Subcutaneous abdominal adipose tissue (tissue), 5 donors: ENCODE data around the gene ABCC5.
A peak's percentile ranks its signal among the peaks of the same experiment; 100 is the strongest.
"Not testable (repeated sequence)": the region's sequence is repeated elsewhere in the genome, so short reads cannot be mapped to it uniquely, and the experiment has no call there.

Source experiments
- H3K27ac ChIP-seq: one replicate; pipeline ENCODE4 v1.7.0; 2013; ENCODE audit warnings: low read depth, mild to moderate bottlenecking, inconsistent platforms, low read length, moderate library complexity
- H3K27me3 ChIP-seq, 5 donors: one replicate each; pipeline ENCODE4 v1.7.0; 2013; ENCODE audit warnings: low read length in 5 of 5, inconsistent platforms in 1 of 5; ENCODE audit not compliant: control insufficient read depth in 5 of 5, insufficient read depth in 4 of 5
- H3K36me3 ChIP-seq, 5 donors: one replicate each; pipeline ENCODE4 v1.7.0; 2013; ENCODE audit warnings: low read length in 5 of 5; ENCODE audit not compliant: control insufficient read depth in 5 of 5, insufficient read depth in 5 of 5
- H3K4me1 ChIP-seq, 5 donors: one replicate each; pipeline ENCODE4 v1.7.0; 2013; ENCODE audit warnings: low read length in 5 of 5, mild to moderate bottlenecking in 3 of 5, moderate library complexity in 1 of 5; ENCODE audit not compliant: control insufficient read depth in 5 of 5, insufficient read depth in 5 of 5
- H3K4me3 ChIP-seq, 5 donors: one replicate each; pipeline ENCODE4 v1.7.0; 2013; ENCODE audit warnings: low read length in 5 of 5, low read depth in 1 of 5
- H3K9ac ChIP-seq, 5 donors: one replicate each; pipeline ENCODE4 v1.7.0; 2013; ENCODE audit warnings: low read length in 5 of 5, mild to moderate bottlenecking in 4 of 5, moderate library complexity in 3 of 5
- H3K9me3 ChIP-seq, 5 donors: one replicate each; pipeline ENCODE4 v1.7.0; 2013; ENCODE audit warnings: low read length in 5 of 5; ENCODE audit not compliant: control insufficient read depth in 5 of 5
- donor health status: healthy.
- donor health status: healthy.
- donor health status: healthy.
- donor health status: healthy.
- donor health status: healthy.

ABCC5 gene

DNA sequence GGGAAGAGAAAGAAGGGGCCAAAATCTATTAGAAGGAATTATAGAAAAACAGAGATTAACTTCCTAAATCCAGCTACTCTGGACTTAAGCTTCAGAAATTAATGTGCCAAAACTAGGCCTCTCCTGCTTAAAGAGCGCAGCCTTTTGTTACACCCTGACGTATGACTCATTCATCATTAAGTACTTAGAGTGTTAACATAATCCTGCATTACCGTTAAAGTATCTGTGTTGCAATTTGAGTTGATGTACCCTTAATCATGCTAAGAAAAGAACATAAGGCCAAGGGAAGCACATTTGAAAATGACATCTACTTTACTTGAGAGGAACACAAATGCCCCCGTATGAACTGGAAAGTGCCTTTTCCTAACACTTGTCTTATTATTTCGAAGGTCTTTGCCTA is 21.7 kb upstream of the ABCC5 start:
- Histone ChIP-seq H3K9me3 (no peaks in the 10 kb centered on the region), H3K36me3 (no peaks in the 10 kb centered on the region), H3K27ac (no peak overlapping the region), H3K27me3 (no peaks in the 10 kb centered on the region), H3K4me1 (no peaks in the 10 kb centered on the region), H3K9ac (no peak overlapping the region), H3K4me3 (no peak overlapping the region)

DNA sequence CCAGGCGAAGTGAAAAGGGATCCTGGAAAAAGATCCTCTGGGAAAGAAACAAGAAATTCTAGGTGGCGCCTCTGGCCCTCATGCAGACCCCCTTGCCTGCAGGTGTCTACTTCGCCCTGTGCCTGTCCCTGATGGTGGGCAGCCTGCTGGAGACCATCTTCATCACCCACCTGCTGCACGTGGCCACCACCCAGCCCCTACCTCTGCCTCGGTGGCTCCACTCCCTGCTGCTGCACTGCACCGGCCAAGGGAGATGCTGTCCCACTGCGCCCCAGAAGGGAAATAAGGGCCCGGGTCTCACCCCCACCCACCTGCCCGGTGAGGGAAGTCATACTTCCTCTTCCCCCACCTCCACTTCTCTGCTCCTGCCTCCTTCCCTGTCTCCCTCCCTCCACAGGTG is 20.6 kb upstream of the ABCC5 start:
- H3K9ac ChIP-seq, H3K27ac ChIP-seq, H3K27me3 ChIP-seq, H3K4me1 ChIP-seq, H3K9me3 ChIP-seq, H3K4me3 ChIP-seq, H3K36me3 ChIP-seq: not testable (repeated sequence)

DNA sequence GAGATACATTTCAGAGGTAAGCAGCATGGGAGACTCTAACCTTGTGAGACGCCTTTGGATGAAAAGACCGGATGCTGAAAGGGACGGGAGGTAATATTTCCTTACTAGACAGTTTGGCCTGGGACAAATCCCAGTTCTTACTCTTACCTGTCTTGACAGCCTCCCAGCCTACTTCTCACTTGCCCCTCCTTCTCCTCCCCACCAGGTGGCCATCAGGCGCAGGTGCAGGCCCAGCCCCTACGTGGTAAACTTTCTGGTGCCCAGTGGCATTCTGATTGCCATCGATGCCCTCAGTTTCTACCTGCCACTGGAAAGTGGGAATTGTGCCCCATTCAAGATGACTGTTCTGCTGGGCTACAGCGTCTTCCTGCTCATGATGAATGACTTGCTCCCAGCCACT is 20.1 kb upstream of the ABCC5 start:
- Histone ChIP-seq H3K4me1 (no peaks in the 10 kb centered on the region), H3K9ac (no peak overlapping the region), H3K36me3 (no peaks in the 10 kb centered on the region), H3K9me3 (no peaks in the 10 kb centered on the region), H3K27ac (no peak overlapping the region), H3K4me3 (no peak overlapping the region), H3K27me3 (no peaks in the 10 kb centered on the region)

DNA sequence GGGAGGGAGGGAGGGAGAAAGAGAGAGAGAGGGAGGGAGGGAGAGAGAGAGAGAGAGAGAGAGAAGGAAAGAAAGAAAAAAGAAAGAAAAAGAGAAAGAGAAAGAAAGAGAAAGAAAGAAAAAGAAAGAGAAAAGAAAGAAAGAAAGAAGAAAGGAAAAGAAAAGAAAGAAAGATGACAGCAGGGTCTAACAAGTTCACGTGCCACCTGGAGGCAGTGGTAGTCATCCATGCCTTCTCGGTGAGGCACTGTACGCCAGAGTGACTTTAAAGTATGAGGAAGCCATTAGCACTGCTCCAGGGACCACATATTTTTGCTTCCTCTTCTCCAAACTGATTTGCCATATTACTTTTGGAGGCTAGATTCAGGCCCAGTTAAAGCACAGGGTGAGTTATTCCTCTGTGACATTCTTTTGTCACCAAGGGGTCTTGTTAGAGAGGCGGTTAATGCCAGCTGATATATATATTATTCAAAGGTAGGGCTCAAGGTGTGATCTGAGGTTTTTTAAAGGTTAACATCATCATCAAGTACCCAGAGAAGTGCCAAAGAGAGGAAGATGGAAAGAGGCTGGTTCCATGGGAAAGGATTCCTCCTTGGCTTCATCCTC is 13.6 kb upstream of the ABCC5 start, which contains the start of gene HTR3D:
HTR3D (plus strand) TSS at position 556 of the 606 bp plus-strand sequence; CDS start at position 556, 0 bp downstream.
- no peak within 1 kb of the TSS for H3K4me3 ChIP-seq
- no peaks in the 10 kb centered on the region for H3K4me1 ChIP-seq
- no peaks in the 10 kb centered on the region for H3K36me3 ChIP-seq
- peaks cover 0 to 5% (median 0%) of the 10 kb centered on the region in 5 donors for H3K27me3 ChIP-seq
- H3K9ac ChIP-seq: no peak within 1 kb of the TSS
- no peaks in the 10 kb centered on the region for H3K9me3 ChIP-seq
- no peak within 1 kb of the TSS for H3K27ac ChIP-seq

DNA sequence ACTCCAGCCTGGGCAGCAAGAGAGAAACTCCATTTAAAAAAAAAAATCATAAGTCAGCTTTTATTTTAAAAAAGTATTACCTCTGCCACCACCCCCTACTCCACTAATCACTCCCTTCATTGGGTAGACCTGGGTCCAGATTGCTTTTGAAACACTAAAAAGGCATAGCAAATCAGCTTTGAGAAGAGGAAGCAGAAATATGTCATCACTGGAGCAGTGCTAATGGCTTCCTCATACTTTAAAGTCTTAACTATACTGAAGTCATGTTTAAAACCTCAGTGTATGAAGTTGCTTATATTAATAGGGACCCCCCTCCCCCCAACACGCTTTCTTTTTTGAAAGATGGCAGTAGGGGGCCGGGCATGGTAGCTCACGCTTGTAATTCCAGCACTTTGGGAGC is 12.9 kb upstream of the ABCC5 start:
- Histone ChIP-seq H3K4me3 (no peak overlapping the region), H3K9me3 (no peaks in the 10 kb centered on the region), H3K36me3 (no peaks in the 10 kb centered on the region), H3K9ac (no peak overlapping the region), H3K4me1 (no peaks in the 10 kb centered on the region), H3K27me3 (peaks cover 0 to 5% (median 0%) of the 10 kb centered on the region in 5 donors), H3K27ac (no peak overlapping the region)

DNA sequence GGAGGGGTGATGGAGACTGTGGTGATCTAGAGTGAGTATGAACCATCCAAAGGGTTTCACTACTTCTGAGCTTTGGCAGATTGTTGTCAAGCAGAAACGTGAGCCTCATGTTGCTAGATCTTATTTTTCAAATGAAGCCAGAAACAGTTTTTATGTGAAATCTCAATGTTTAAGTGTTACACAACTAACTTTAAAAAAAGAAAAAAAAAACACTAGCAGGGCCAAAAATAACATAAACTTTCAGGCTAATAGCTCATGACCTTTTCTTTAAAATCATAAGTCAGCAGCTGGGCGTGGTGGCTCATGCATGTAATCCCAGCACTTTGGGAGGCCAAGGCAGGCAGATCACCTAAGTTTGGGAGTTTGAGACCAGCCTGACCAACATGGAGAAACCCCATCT is 11.8 kb upstream of the ABCC5 start:
- Histone ChIP-seq H3K4me3 (no peak overlapping the region), H3K9ac (no peak overlapping the region), H3K4me1 (no peaks in the 10 kb centered on the region), H3K27ac (no peak overlapping the region), H3K36me3 (no peaks in the 10 kb centered on the region), H3K27me3 (peaks cover 0 to 5% (median 0%) of the 10 kb centered on the region in 5 donors), H3K9me3 (no peaks in the 10 kb centered on the region)

DNA sequence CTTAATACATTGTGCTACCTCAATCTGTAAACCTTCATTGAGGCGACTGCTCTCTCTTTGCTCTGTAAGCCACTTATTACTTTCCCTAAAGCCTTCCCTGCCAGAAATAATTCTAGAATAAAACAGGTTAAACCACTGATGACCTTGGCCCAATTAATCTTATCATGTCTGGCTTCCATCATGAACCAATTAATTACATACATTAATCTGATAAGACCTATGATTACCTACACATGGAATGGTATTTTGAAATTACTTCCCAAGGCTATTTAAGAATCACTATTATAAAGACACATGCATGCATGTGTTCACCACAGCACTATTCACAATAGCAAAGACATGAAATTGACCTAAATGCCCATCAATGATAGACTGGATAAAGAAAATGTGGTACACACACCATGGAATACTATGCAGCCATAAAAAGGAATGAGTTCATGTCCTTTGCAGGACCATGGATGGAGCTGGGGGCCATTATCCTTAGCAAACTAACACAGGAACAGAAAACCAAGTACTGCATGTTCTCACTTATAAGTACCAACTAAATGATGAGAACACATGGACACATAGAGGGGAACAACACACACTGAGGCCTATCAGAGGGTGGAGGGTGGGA is 10.7 kb upstream of the ABCC5 start:
- H3K4me3 ChIP-seq, H3K9ac ChIP-seq, H3K36me3 ChIP-seq, H3K27me3 ChIP-seq, H3K27ac ChIP-seq, H3K4me1 ChIP-seq, H3K9me3 ChIP-seq: not testable (repeated sequence)

DNA sequence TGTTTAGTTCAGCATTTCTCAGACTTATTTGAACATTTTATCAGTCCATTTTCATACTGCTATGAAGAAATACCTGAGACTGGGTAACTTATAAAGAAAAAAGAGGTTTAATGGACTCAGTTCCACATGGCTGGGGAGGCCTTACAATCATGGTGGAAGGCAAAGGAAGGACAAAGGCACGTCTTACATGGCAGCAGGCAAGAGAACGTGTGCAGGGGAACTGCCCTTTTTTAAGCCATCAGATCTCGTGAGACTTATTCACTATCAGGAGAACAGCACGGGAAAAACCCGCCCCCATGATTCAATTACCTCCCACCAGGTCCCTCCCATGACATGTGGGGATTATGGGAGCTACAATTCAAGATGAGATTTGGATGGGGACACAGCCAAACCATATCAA is 7.6 kb upstream of the ABCC5 start:
- not testable (repeated sequence) for H3K4me3 ChIP-seq, H3K27me3 ChIP-seq, H3K9me3 ChIP-seq

DNA sequence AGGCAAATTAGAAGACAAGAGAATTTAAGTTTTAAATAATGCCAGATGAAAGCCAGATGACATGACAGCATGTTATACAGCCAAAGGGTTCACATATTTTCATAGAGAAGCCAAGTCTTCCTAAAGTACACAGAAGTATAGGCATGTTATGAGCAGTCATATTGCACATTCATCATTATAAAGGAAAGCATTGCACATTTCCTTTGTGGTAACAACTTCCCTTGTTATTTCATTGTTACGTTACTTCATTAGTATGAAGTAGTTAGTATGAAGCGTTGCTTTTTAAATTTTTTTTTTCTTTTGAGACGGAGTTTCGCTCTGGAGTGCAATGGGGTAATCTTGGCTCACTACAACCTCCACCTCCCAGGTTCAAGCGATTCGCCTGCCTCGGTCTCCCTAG is 4.6 kb upstream of the ABCC5 start:
- no peak overlapping the region for H3K27ac ChIP-seq
- no peaks in the 10 kb centered on the region for H3K9me3 ChIP-seq
- peaks cover 0 to 5% (median 0%) of the 10 kb centered on the region in 5 donors for H3K27me3 ChIP-seq
- H3K9ac ChIP-seq: no peak overlapping the region
- peaks cover 3 to 7% (median 6%) of the 10 kb centered on the region in 5 donors for H3K4me1 ChIP-seq
- no peak overlapping the region for H3K4me3 ChIP-seq
- no peaks in the 10 kb centered on the region for H3K36me3 ChIP-seq

More for the DNA sequence above, 7.6 kb upstream of the ABCC5 start:
- H3K9ac ChIP-seq, H3K36me3 ChIP-seq, H3K4me1 ChIP-seq, H3K27ac ChIP-seq: not testable (repeated sequence)

DNA sequence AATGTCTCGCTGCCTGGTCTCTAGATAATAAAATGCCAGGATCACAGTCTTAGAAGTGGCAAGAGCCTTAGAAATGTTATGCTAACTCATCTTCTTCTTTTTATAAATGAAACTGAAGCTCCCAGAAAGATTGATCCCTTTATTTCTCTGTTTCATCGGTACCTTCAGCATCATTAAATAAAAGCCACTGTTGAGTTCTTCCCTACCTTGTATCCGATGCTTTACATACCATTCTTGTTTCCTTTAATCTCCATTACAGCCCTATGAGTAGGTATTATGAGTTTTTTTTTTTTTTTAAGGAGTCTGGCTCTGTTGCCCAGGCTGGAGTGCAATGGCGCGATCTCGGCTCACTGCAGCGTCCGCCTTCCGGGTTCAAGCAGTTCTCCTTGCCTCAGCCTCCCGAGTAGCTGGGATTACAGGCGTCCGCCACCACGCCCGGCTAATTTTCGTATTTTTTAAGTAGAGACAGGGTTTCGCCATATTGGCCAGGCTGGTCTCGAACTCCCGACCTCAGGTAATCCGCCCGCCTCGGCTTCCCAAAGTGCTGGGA is 815 bp upstream of the ABCC5 start:
- Histone ChIP-seq H3K9ac (peak overlapping the region; percentile 59 to 91 (median 77)), H3K36me3 (peaks cover 0 to 3% (median 2%) of the 10 kb centered on the region in 5 donors), H3K4me1 (peaks cover 8 to 24% (median 17%) of the 10 kb centered on the region in 5 donors), H3K27me3 (no peaks in the 10 kb centered on the region), H3K9me3 (no peaks in the 10 kb centered on the region), H3K4me3 (peak overlapping the region; percentile 87 to 100 (median 97)), H3K27ac (peak overlapping the region; percentile 79)
